GM12892 (cell line): ENCODE results near the gene NPR1.
A peak's percentile ranks its signal among the peaks of the same experiment; 100 is the strongest.

Experiments used
- DNase-seq: peaks from one replicate; pipeline ENCODE4 v3.0.0; 2011; ENCODE audit not compliant: insufficient read length
- FAIRE-seq: peaks from 2 replicates; lab custom pipeline; 2011; peaks lifted over from hg19 to GRCh38; lab: Jason Lieb, UNC
- POLR2A ChIP-seq: IDR thresholded peaks from 2 replicates; pipeline ENCODE4 v1.6.1; 2011; ENCODE audit warnings: low read depth, low read length, control low read depth
- POLR2AphosphoS5 ChIP-seq: IDR thresholded peaks from 2 replicates; pipeline ENCODE4 v1.6.1; 2011; ENCODE audit warnings: low read depth, low read length, control low read depth
- TAF1 ChIP-seq: IDR thresholded peaks from 2 replicates; pipeline ENCODE4 v1.6.1; 2011; ENCODE audit warnings: low read depth, mild to moderate bottlenecking, control low read depth, low read length, borderline replicate concordance

NPR1 gene

GRCh38 chr1:153673511-153673910, 5.0 kb upstream of the NPR1 start:
- no peak for TF ChIP-seq TAF1
- TF ChIP-seq POLR2A: no peak
- no peak for TF ChIP-seq POLR2AphosphoS5
- no peak for FAIRE-seq
- no peak for DNase-seq

DNA sequence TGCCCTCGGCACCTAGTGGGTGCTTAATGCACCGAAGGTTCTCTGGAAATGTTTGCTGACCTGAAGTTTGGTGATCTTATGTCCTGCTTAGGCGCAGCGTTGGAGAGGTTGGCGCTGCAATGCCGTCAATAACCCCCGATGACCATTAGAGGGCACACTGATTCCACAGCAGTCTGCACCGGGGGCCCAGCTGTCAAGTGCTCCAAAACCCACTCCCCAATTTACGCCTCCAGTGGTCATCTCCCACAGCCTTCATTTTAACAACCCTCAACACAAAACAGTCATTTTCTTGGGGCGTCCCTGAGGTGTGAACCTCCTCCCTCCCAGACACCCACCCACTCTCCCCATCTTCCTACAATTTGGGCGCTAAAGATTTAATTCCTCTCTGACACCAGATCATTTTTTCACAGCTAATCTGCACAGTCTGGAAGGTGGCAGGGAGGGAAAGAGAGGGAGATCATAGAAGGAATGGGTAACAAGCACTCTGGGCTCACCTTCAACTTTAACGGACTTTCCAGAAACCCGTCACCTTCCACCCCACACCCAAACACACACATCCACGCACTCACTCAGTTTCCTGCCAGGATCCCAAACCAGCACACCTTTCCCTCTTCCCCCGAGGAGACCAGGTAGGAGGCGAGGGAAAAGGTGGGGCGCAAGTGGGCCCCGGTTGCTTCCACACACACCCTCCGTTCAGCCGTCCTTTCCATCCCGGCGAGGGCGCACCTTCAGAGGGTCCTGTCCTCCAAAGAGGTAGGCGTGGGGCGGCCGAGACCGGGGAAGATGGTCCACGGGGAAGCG, 570 bp upstream of the NPR1 start:
- DNase-seq (peak; percentile 53), FAIRE-seq (peak; percentile 98)
- TF ChIP-seq POLR2A (no peak), POLR2AphosphoS5 (no peak), TAF1 (no peak)

DNA sequence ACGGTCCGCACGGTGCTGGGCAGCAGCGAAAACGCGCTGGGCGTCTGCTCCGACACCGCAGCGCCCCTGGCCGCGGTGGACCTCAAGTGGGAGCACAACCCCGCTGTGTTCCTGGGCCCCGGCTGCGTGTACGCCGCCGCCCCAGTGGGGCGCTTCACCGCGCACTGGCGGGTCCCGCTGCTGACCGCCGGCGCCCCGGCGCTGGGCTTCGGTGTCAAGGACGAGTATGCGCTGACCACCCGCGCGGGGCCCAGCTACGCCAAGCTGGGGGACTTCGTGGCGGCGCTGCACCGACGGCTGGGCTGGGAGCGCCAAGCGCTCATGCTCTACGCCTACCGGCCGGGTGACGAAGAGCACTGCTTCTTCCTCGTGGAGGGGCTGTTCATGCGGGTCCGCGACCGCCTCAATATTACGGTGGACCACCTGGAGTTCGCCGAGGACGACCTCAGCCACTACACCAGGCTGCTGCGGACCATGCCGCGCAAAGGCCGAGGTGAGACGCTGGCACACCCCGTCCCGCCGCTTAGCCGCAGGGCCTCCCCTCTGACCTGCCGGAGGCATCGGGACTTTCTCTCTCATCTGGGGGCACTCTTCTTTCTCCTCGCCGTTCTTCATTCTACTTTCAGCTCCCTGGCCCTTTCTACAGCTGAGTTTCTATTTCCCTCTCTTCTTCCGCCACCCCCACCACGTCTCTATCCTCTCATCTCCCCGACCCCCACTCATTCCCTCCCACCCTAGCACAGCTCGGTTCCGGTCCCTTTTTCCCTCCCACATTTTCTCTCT, 1.0 kb downstream of the NPR1 start:
- TF ChIP-seq POLR2A (no peak), POLR2AphosphoS5 (no peak), TAF1 (no peak)
- FAIRE-seq (no peak), DNase-seq (no peak)

- DNase-seq: no peak
- FAIRE-seq: no peak
- TF ChIP-seq TAF1: no peak
- no peak for TF ChIP-seq POLR2AphosphoS5
- no peak for TF ChIP-seq POLR2A
Observed at GRCh38 chr1:153680120-153680403, 1.6 kb downstream of the NPR1 start.

- DNase-seq (no peak), FAIRE-seq (no peak)
- no peak for TF ChIP-seq TAF1
- no peak for TF ChIP-seq POLR2AphosphoS5
- no peak for TF ChIP-seq POLR2A
Observed at GRCh38 chr1:153682730-153683129, 4.2 kb downstream of the NPR1 start.

DNA sequence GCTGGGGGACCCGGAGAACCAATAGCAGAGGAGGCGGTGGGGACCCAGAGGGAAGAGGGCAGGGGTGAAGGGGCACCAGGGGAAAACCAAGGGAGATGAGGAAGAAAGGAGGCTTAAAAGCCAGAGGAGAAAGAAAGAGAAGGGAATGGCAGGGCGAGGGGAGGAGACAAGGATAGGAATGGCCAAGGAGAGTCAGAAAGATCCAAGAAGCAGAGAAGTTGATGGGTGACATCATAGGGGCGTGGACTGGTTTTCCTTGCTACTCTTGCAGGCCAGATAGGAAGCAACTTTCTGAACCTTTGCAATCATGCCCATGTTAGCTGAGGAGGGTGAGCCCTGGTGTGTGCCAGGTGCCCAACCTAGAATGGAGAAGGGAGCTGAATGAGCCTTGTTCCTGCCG, 5.4 kb downstream of the NPR1 start:
- DNase-seq (no peak), FAIRE-seq (no peak)
- TF ChIP-seq POLR2AphosphoS5 (no peak), POLR2A (no peak), TAF1 (no peak)

GRCh38 chr1:153684892-153685291, 6.4 kb downstream of the NPR1 start:
- TF ChIP-seq POLR2AphosphoS5 (no peak), TAF1 (no peak), POLR2A (no peak)
- DNase-seq (no peak), FAIRE-seq (no peak)

GRCh38 chr1:153685544-153686340, 7.3 kb downstream of the NPR1 start:
- DNase-seq (no peak), FAIRE-seq (no peak)
- TF ChIP-seq POLR2A (no peak), TAF1 (no peak), POLR2AphosphoS5 (no peak)

DNA sequence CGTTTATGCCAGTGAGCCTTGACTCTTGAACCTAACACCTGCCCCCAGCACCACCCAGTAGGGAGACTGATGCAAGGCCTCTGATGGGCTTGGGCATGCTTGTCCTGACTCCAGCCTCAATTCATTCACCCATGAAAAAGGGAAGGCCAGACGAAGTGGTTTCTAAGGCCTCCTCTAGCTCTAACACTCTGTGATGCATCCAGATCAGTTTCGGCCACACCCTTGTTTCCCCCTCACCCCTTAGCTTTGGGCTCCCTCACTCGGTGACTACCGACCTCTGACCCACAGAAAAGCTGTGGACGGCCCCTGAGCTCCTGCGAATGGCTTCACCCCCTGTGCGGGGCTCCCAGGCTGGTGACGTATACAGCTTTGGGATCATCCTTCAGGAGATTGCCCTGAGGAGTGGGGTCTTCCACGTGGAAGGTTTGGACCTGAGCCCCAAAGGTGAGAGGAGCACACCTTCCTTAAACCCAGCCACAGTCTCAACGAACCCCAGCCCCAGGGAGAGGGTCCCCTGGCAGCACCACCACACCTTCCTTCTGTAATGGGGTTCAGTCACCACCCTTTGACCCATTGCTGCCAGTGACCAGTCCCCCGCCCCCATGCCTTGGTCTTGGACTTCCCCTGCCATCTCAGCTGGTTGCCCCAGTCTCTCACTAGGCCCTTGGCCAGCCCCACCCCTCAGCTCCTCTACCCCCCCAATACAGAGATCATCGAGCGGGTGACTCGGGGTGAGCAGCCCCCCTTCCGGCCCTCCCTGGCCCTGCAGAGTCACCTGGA, 9.0 kb downstream of the NPR1 start:
- FAIRE-seq (no peak), DNase-seq (no peak)
- TF ChIP-seq POLR2AphosphoS5: no peak
- no peak for TF ChIP-seq POLR2A
- no peak for TF ChIP-seq TAF1

DNA sequence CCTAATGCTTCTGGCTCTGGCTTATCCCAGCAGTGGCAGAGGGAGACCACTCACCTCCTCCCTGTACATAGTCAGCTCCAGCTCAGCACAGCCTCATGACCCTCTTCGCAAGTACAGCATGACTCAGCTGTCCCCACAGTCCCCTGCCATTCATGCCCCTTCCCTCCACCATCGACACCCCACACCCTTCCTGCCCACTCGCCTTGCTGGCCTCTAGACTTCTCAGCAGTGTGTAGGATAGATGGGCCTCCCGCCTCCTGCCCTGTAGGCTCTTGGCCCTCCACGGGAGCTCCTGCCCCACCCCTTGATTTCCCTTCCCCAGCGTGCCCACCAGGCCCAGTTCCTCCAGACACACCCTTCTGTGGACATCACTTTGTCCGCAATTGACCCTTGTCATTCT, 9.8 kb downstream of the NPR1 start:
- DNase-seq: peak; percentile 5
- TF ChIP-seq POLR2AphosphoS5: no peak
- no peak for FAIRE-seq

DNA sequence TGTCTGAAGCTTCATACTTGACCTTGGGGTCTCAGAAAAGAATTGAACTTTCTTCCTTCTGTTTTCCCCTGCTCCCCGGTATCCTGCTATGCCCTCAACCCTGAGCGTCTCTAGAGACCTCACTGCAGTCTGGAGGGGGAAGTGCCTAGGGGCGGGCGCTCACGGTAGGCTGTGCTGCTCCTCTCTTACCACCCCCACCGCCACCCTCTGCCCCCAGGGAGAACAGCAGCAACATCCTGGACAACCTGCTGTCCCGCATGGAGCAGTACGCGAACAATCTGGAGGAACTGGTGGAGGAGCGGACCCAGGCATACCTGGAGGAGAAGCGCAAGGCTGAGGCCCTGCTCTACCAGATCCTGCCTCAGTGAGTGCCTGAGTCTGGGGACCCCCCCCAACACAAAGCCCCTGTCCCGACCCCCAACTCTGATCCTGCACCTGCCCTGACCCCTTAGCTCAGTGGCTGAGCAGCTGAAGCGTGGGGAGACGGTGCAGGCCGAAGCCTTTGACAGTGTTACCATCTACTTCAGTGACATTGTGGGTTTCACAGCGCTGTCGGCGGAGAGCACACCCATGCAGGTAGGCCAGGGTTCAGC, 10.3 kb downstream of the NPR1 start:
- DNase-seq (peak; percentile 5), FAIRE-seq (no peak)
- TF ChIP-seq POLR2A: no peak
- TF ChIP-seq TAF1: no peak
- TF ChIP-seq POLR2AphosphoS5: no peak
